GM10266 (cell line): ENCODE data around the gene ASPDH.

Experiments
- DNase-seq: peaks from one replicate; pipeline ENCODE4 v3.0.0; 2012; ENCODE audit errors: extremely low spot score
- CTCF ChIP-seq: IDR thresholded peaks from 2 replicates; pipeline ENCODE4 v1.5.1; 2012; ENCODE audit warnings: mild to moderate bottlenecking, low read depth; ENCODE audit not compliant: control insufficient read depth, insufficient read depth; ENCODE audit errors: missing control alignments

Gene ASPDH

GRCh38 chr19:50464348-50464747 is 49.4 kb downstream of the ASPDH start:
- no peak for TF ChIP-seq CTCF
- no peak for DNase-seq

- TF ChIP-seq CTCF = no peak
- no peak for DNase-seq
Measured at GRCh38 chr19:50462970-50463369, 50.7 kb downstream of the ASPDH start.
